Measurements from ENCODE around the gene GATB.

The GATB gene

DNA sequence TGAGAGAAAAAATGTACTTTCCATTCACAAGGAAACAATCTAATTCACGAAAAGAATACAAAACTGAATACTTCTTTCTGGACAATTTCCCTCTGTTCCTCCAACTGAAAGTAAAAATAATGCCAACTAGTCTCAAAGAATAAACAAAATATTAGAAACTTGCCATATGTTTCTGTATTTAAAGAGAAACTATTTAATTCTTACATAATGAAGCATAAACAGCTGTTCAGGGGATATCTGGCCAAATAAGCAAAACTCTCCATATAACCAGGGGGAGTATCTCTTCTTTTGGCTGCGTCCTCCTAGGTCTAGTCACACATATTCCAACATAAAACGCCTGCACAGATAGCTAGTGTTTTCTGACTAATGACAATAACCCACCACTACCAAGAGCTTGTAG, 805 bp downstream of the GATB start (continued):
- TF ChIP-seq ZNF660 (tag by site-specific recombination; IDR thresholded peaks at IDR 0.05) (no peak), ZBTB17 (tag by site-specific recombination; IDR thresholded peaks at IDR 0.05) (no peak)

- H3K4me3 ChIP-seq (ENCODE audit: low read depth, low read length): no peak overlapping the region
- TF ChIP-seq EGR2 (tag by site-specific recombination; IDR thresholded peaks at IDR 0.05; ENCODE audit: low read depth) (peak; percentile 39; the same call in 1 of the 2 replicates), ZNF155 (tag by site-specific recombination; IDR thresholded peaks at IDR 0.05) (no peak)
- no peak overlapping the region for H3K27ac ChIP-seq (ENCODE audit: extremely low read depth, low read depth, low read length)
- ChIA-PET POLR2A (no interaction called here), CTCF (interaction anchor here (0.7 to 1.2 kb wide), 2 partner anchors 50 to 108 kb away, joined by 3 to 4 read pairs; no protein-coding TSS in a partner anchor)
- no peaks in the 10 kb centered on the region for H3K9me3 ChIP-seq (ENCODE audit: control insufficient read depth, insufficient read depth, low read depth, low read length)
- H3K4me1 ChIP-seq (ENCODE audit: control insufficient read depth, insufficient read depth, low read length): no peaks in the 10 kb centered on the region
- peaks cover 0 to 20% of the 10 kb centered on the region in 2 experiments; a peak in 1 of 3 replicates for H3K36me3 ChIP-seq (ENCODE audit: control insufficient read depth in 2 of 2, insufficient read depth in 1 of 2, low read length in 2 of 2)
Observed at GRCh38 chr4:151753056-151753455, 7.8 kb downstream of the GATB start.

GRCh38 chr4:151750156-151750555, 10.7 kb downstream of the GATB start:
- peaks cover 0 to 7% of the 10 kb centered on the region in 2 experiments; a peak in 1 of 3 replicates for H3K36me3 ChIP-seq (ENCODE audit: control insufficient read depth in 2 of 2, insufficient read depth in 1 of 2, low read length in 2 of 2)
- no peaks in the 10 kb centered on the region for H3K4me1 ChIP-seq (ENCODE audit: control insufficient read depth, insufficient read depth, low read length)
- CTCF ChIA-PET: no interaction called here
- no peak overlapping the region for H3K4me3 ChIP-seq (ENCODE audit: low read depth, low read length)
- TF ChIP-seq, protein P1, sequence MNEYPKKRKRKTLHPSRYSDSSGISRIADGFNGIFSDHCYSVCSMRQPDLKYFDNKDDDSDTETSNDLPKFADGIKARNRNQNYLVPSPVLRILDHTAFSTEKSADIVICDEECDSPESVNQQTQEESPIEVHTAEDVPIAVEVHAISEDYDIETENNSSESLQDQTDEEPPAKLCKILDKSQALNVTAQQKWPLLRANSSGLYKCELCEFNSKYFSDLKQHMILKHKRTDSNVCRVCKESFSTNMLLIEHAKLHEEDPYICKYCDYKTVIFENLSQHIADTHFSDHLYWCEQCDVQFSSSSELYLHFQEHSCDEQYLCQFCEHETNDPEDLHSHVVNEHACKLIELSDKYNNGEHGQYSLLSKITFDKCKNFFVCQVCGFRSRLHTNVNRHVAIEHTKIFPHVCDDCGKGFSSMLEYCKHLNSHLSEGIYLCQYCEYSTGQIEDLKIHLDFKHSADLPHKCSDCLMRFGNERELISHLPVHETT (tag by site-specific recombination; IDR thresholded peaks at IDR 0.05): no peak
- no peak for TF ChIP-seq ZNF174 (tag by site-specific recombination; IDR thresholded peaks at IDR 0.05)
- no peak for TF ChIP-seq SCRT1 (tag by site-specific recombination; IDR thresholded peaks at IDR 0.05; ENCODE audit: borderline replicate concordance)
- TF ChIP-seq, protein P2, sequence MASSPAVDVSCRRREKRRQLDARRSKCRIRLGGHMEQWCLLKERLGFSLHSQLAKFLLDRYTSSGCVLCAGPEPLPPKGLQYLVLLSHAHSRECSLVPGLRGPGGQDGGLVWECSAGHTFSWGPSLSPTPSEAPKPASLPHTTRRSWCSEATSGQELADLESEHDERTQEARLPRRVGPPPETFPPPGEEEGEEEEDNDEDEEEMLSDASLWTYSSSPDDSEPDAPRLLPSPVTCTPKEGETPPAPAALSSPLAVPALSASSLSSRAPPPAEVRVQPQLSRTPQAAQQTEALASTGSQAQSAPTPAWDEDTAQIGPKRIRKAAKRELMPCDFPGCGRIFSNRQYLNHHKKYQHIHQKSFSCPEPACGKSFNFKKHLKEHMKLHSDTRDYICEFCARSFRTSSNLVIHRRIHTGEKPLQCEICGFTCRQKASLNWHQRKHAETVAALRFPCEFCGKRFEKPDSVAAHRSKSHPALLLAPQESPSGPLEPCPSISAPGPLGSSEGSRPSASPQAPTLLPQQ (tag by site-specific recombination; IDR thresholded peaks at IDR 0.05): no peak
- no peak for TF ChIP-seq ZNF146 (tag by site-specific recombination; IDR thresholded peaks at IDR 0.05)
- TF ChIP-seq ZNF133 (tag by site-specific recombination; IDR thresholded peaks at IDR 0.05): no peak
- TF ChIP-seq ZNF555 (tag by site-specific recombination; conservative IDR thresholded peaks at IDR 0.05): no peak
- no peak for TF ChIP-seq ZNF561 (tag by site-specific recombination; IDR thresholded peaks at IDR 0.05; ENCODE audit: borderline replicate concordance)
- no peak for TF ChIP-seq ZNF426 (tag by site-specific recombination; IDR thresholded peaks at IDR 0.05)
- no peak for TF ChIP-seq SP2 (tag by site-specific recombination; IDR thresholded peaks at IDR 0.05)
- POLR2A ChIA-PET: no interaction called here
- H3K9me3 ChIP-seq (ENCODE audit: control insufficient read depth, insufficient read depth, low read depth, low read length): no peaks in the 10 kb centered on the region
- no peak overlapping the region for H3K27ac ChIP-seq (ENCODE audit: extremely low read depth, low read depth, low read length)

GRCh38 chr4:151745481-151746231, 15.2 kb downstream of the GATB start:
- Histone ChIP-seq H3K4me3 (ENCODE audit: low read depth, low read length) (no peak overlapping the region), H3K4me1 (ENCODE audit: control insufficient read depth, insufficient read depth, low read length) (no peaks in the 10 kb centered on the region; the same call in 1 of the 2 replicates), H3K27ac (ENCODE audit: extremely low read depth, low read depth, low read length) (no peak overlapping the region), H3K9me3 (ENCODE audit: control insufficient read depth, insufficient read depth, low read depth, low read length) (no peaks in the 10 kb centered on the region), H3K36me3 (ENCODE audit: control insufficient read depth in 2 of 2, insufficient read depth in 1 of 2, low read length in 2 of 2) (no peaks in the 10 kb centered on the region)
- ChIA-PET CTCF (interaction anchor here (0.7 kb wide), 1 partner anchor 94 kb away, joined by 3 read pairs; no protein-coding TSS in a partner anchor), POLR2A (no interaction called here)
- TF ChIP-seq ZFP37 (tag by site-specific recombination; IDR thresholded peaks at IDR 0.05) (peak; percentile 59; the same call in 1 of the 2 replicates), ZNF791 (tag by site-specific recombination; IDR thresholded peaks at IDR 0.05) (no peak)

Measured in HEK293 (cell line).